ENCODE data around the gene RNF112.

- TF ChIP-seq POLR2A (IDR thresholded peaks at IDR 0.05) (no peak), CTCF (IDR thresholded peaks at IDR 0.05) (no peak)
Observed at GRCh38 chr17:19449656-19450055, 38.6 kb downstream of the RNF112 start.

Measured in tibial nerve (tissue), 3 donors.